Inflammatory macrophage (primary cell): Measurements from ENCODE around the gene PCDHA12.
"Not testable (repeated sequence)": the region's sequence is repeated elsewhere in the genome, so short reads cannot be mapped to it uniquely, and the experiment has no call there.

Experiments used
- DNase-seq, 2 donors: peaks; one replicate each; pipeline ENCODE4 v3.0.0-alpha.2; 2020 to 2022
- total RNA-seq, 18 experiments: gene quantifications; one replicate each; lab custom pipeline; 2026; ENCODE audit warnings: mixed read lengths in 6 of 18, inconsistent platforms in 2 of 18; lab: John Stamatoyannopoulos, UW

Gene PCDHA12
- total RNA-seq, result 0 to 0.03 (median 0) reads per million in 18 experiments

GRCh38 chr5:140875085-140876065 is at the start of gene PCDHA12:
Gene PCDHA12 (plus strand): TSS chr5:140875308. CDS start chr5:140875473, 165 bp downstream.
- no peak for DNase-seq

GRCh38 chr5:140827704-140828361 is 47.3 kb upstream of the PCDHA12 start, which contains the start of gene PCDHA6:
Gene PCDHA6 (plus strand): TSS chr5:140827960. CDS start chr5:140828092, 132 bp downstream.
- DNase-seq, result no peak

GRCh38 chr5:140828362-140828737 is 46.8 kb upstream of the PCDHA12 start:
- DNase-seq, result no peak

- not testable (repeated sequence) for DNase-seq
Measured at GRCh38 chr5:140829511-140830501, 45.3 kb upstream of the PCDHA12 start.

GRCh38 chr5:140833993-140834392 is 41.1 kb upstream of the PCDHA12 start, which contains the start of gene PCDHA7:
Gene PCDHA7 (plus strand): TSS chr5:140834269. CDS start chr5:140834384, 115 bp downstream.
- no peak for DNase-seq

GRCh38 chr5:140834439-140835008 is 40.6 kb upstream of the PCDHA12 start:
- not testable (repeated sequence) for DNase-seq

- DNase-seq, result no peak
Measured at GRCh38 chr5:140835622-140836510, 39.2 kb upstream of the PCDHA12 start.

GRCh38 chr5:140840978-140841962 is 33.8 kb upstream of the PCDHA12 start, which contains the start of gene PCDHA8:
Gene PCDHA8 (plus strand): TSS chr5:140841187. CDS start chr5:140841322, 135 bp downstream.
- peak in 1 of 2 donors; percentile 2 for DNase-seq

GRCh38 chr5:140842798-140843733 is 32.0 kb upstream of the PCDHA12 start:
- DNase-seq, result no peak

GRCh38 chr5:140848139-140849102 is 26.7 kb upstream of the PCDHA12 start, which contains the start of gene PCDHA9:
Gene PCDHA9 (plus strand): TSS chr5:140848382. CDS start chr5:140848496, 114 bp downstream.
- not testable (repeated sequence) for DNase-seq

- not testable (repeated sequence) for DNase-seq
Measured at GRCh38 chr5:140849831-140850634, 25.1 kb upstream of the PCDHA12 start.

GRCh38 chr5:140855772-140856674 is 19.1 kb upstream of the PCDHA12 start, which contains the start of gene PCDHA10:
Gene PCDHA10 (plus strand): TSS chr5:140855897. CDS start chr5:140856049, 152 bp downstream.
- no peak for DNase-seq

- DNase-seq, result no peak
Measured at GRCh38 chr5:140857177-140857986, 17.7 kb upstream of the PCDHA12 start.

GRCh38 chr5:140857987-140858240 is 17.2 kb upstream of the PCDHA12 start:
- DNase-seq, result no peak
